BJ (cell line): Measurements from ENCODE around the gene FATE1. TPM values are rescaled to one million over a fixed set of nuclear protein-coding genes. Genes with fewer than 3 reads are reported as not detected.
"Not testable (repeated sequence)": the region's sequence is repeated elsewhere in the genome, so short reads cannot be mapped to it uniquely, and the experiment has no call there.

Experiments
- CTCF ChIA-PET: fragments of 350-600 bp; formaldehyde crosslinking; extraction: SDS; loops from one replicate; lab custom pipeline; 2021; ENCODE audit warnings: antibody characterized with exemption, inconsistent platforms; lab: Yijun Ruan, JAX
- POLR2A ChIA-PET: fragments of 300-600 bp; sonication (Branson Sonifier 250); formaldehyde crosslinking; extraction: SDS; loops from one replicate; lab custom pipeline; 2021; ENCODE audit warnings: antibody characterized with exemption; lab: Charles Lee
- DNase-seq: peaks from one replicate; pipeline ENCODE4 v3.0.0-alpha.2; 2011; ENCODE audit warnings: low read depth
- H3K27me3 ChIP-seq: 2 replicates; pipeline ENCODE4 v1.6.0; 2011; ENCODE audit warnings: low read length; ENCODE audit not compliant: control insufficient read depth, insufficient read depth
- H3K36me3 ChIP-seq: 2 replicates; pipeline ENCODE4 v1.5.1; 2011; ENCODE audit warnings: low read length; ENCODE audit not compliant: control insufficient read depth, insufficient read depth
- H3K4me3 ChIP-seq: 2 replicates; pipeline ENCODE4 v1.5.1; 2011; ENCODE audit warnings: low read depth, mild to moderate bottlenecking, control low read depth, low read length
- polyA plus RNA-seq: library from polyadenylated mRNA; depleted of rRNA; stranded (reverse); fragments of >200 nt; gene quantifications from 2 replicates; pipeline ENCODE4 v1.2.3, GENCODE V29; 2011
- TF ChIP-seq, protein P1 (sequence below): IDR thresholded peaks from 2 replicates; pipeline ENCODE4 v1.5.1; 2011; ENCODE audit warnings: low read depth, mild to moderate bottlenecking, control low read depth, inconsistent platforms, low read length, moderate library complexity; ENCODE audit not compliant: insufficient read depth

FATE1 gene
- polyA plus RNA-seq, 1 experiment: not detected

- no peak overlapping the region for H3K4me3 ChIP-seq
- CTCF ChIA-PET: no interaction called here
- no peak for DNase-seq
Measured at GRCh38 chrX:151695583-151696340, 20.1 kb upstream of the FATE1 start.

GRCh38 chrX:151697082-151697481, 18.8 kb upstream of the FATE1 start:
- CTCF ChIA-PET: interaction anchor here (0.6 kb wide), 1 partner anchor 932 kb away, joined by 3 read pairs; no protein-coding TSS in a partner anchor
- H3K27me3 ChIP-seq, H3K36me3 ChIP-seq, H3K4me3 ChIP-seq, POLR2A ChIA-PET, DNase-seq: not testable (repeated sequence)

More at GRCh38 chrX:151695583-151696340, 20.1 kb upstream of the FATE1 start:
- H3K27me3 ChIP-seq: no peaks in the 10 kb centered on the region
- TF ChIP-seq, protein P1, sequence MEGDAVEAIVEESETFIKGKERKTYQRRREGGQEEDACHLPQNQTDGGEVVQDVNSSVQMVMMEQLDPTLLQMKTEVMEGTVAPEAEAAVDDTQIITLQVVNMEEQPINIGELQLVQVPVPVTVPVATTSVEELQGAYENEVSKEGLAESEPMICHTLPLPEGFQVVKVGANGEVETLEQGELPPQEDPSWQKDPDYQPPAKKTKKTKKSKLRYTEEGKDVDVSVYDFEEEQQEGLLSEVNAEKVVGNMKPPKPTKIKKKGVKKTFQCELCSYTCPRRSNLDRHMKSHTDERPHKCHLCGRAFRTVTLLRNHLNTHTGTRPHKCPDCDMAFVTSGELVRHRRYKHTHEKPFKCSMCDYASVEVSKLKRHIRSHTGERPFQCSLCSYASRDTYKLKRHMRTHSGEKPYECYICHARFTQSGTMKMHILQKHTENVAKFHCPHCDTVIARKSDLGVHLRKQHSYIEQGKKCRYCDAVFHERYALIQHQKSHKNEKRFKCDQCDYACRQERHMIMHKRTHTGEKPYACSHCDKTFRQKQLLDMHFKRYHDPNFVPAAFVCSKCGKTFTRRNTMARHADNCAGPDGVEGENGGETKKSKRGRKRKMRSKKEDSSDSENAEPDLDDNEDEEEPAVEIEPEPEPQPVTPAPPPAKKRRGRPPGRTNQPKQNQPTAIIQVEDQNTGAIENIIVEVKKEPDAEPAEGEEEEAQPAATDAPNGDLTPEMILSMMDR: no peak
- POLR2A ChIA-PET: no interaction called here
- H3K36me3 ChIP-seq: no peaks in the 10 kb centered on the region

DNA sequence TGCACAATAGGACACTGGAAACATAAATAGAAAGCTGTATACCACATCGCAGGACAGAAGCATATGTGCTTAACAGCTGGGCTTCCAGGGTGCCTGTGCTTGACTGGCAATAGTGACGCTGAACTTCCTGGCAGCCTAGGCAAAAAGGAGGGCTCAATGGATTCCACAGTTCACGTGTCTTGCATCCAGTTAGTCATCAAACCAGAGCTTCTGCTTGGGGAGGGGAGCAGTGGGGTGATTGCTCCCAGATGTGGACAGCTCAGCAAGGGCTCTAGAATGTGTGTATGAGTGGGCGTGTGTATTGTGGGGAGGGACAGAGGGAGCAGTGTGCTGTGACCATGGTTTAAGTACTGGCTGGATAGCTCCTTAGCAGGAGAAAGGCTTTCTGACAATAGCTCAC, 18.3 kb upstream of the FATE1 start:
- no peaks in the 10 kb centered on the region for H3K27me3 ChIP-seq
- no peak overlapping the region for H3K4me3 ChIP-seq
- ChIA-PET POLR2A (interaction anchor here (0.5 kb wide), 1 partner anchor 149 kb away, joined by 3 read pairs; no protein-coding TSS in a partner anchor), CTCF (no interaction called here)
- TF ChIP-seq, protein P1: no peak
- no peaks in the 10 kb centered on the region for H3K36me3 ChIP-seq
- DNase-seq: peak; percentile 63

GRCh38 chrX:151698485-151698884, 17.4 kb upstream of the FATE1 start:
- H3K36me3 ChIP-seq: no peaks in the 10 kb centered on the region
- H3K27me3 ChIP-seq: no peaks in the 10 kb centered on the region
- TF ChIP-seq, protein P1: no peak
- DNase-seq: no peak
- no peak overlapping the region for H3K4me3 ChIP-seq
- ChIA-PET POLR2A (no interaction called here), CTCF (no interaction called here)

DNA sequence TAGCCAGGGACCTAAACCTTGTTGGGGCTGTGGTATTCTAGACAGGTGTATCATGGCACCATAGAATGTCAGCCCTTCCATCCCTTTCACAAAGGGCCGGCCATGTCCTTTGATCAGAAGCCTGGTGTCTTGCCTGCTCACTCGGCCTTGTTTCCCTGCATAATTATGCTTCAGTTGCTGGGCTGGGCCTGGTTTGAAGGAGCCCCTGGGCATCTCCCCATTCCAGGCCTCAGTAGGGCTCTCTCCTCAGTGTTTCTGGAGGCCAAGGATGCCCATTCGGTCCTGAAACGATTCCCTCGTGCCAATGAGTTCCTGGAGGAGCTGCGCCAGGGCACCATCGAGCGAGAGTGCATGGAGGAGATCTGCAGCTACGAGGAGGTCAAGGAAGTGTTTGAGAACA, 16.1 kb upstream of the FATE1 start:
- ChIA-PET CTCF (no interaction called here), POLR2A (no interaction called here)
- H3K4me3 ChIP-seq: no peak overlapping the region
- H3K27me3 ChIP-seq: no peaks in the 10 kb centered on the region
- DNase-seq: no peak
- TF ChIP-seq, protein P1: no peak
- no peaks in the 10 kb centered on the region for H3K36me3 ChIP-seq
